ENCODE data around the gene ZNF683.

- TF ChIP-seq EZH2 (IDR thresholded peaks at IDR 0.05) (no peak), POLR2AphosphoS5 (IDR thresholded peaks at IDR 0.05; ENCODE audit: borderline replicate concordance, low read depth, low read length) (no peak)
Measured at GRCh38 chr1:26408604-26409003, 36.1 kb upstream of the ZNF683 start.

Measured in SK-N-MC (cell line).